Skeletal muscle satellite cell (primary cell): Measurements from ENCODE around the gene FBLN2.

Source experiments
- H3K27me3 ChIP-seq: 2 replicates; pipeline ENCODE4 v1.7.0; 2013; ENCODE audit warnings: low read length; ENCODE audit not compliant: control insufficient read depth, insufficient read depth
- H3K36me3 ChIP-seq: 2 replicates; pipeline ENCODE4 v1.7.0; 2013; ENCODE audit warnings: mild to moderate bottlenecking, control low read depth, low read length; ENCODE audit not compliant: insufficient read depth
- H3K4me1 ChIP-seq: 2 replicates; pipeline ENCODE4 v1.7.0; 2013; ENCODE audit warnings: low read length; ENCODE audit not compliant: control insufficient read depth, insufficient read depth
- H3K4me2 ChIP-seq: 2 replicates; pipeline ENCODE4 v1.7.0; 2013; ENCODE audit warnings: mild to moderate bottlenecking, low read length
- H3K4me3 ChIP-seq: 2 replicates; pipeline ENCODE4 v1.7.0; 2013; ENCODE audit warnings: low read length
- H3K9ac ChIP-seq: 2 replicates; pipeline ENCODE4 v1.7.0; 2013; ENCODE audit warnings: mild to moderate bottlenecking, low read depth, low read length, moderate library complexity
- H3K9me3 ChIP-seq: replicated peaks from 2 replicates; pipeline ENCODE4 v1.7.0; 2013; ENCODE audit warnings: mild to moderate bottlenecking, control low read depth, low read length

FBLN2 gene

GRCh38 chr3:13536832-13537231, 12.1 kb upstream of the FBLN2 start:
- Histone ChIP-seq H3K4me1 (peaks cover 30% of the 10 kb centered on the region), H3K4me2 (no peak overlapping the region), H3K27me3 (no peaks in the 10 kb centered on the region), H3K36me3 (no peaks in the 10 kb centered on the region), H3K9ac (no peak overlapping the region), H3K4me3 (no peak overlapping the region), H3K9me3 (no peaks in the 10 kb centered on the region)

GRCh38 chr3:13537244-13537908, 11.5 kb upstream of the FBLN2 start:
- H3K4me1 ChIP-seq, result peaks cover 30% of the 10 kb centered on the region
- no peak overlapping the region for H3K9ac ChIP-seq
- peak overlapping the region; percentile 5 for H3K4me2 ChIP-seq
- H3K36me3 ChIP-seq, result no peaks in the 10 kb centered on the region
- H3K9me3 ChIP-seq, result peaks cover 5% of the 10 kb centered on the region
- H3K4me3 ChIP-seq, result no peak overlapping the region
- H3K27me3 ChIP-seq, result no peaks in the 10 kb centered on the region

- peak overlapping the region; percentile 55 for H3K9ac ChIP-seq
- peaks cover 6% of the 10 kb centered on the region for H3K9me3 ChIP-seq
- H3K4me3 ChIP-seq, result no peak overlapping the region
- no peaks in the 10 kb centered on the region for H3K27me3 ChIP-seq
- peaks cover 31% of the 10 kb centered on the region for H3K4me1 ChIP-seq
- no peaks in the 10 kb centered on the region for H3K36me3 ChIP-seq
- H3K4me2 ChIP-seq, result peak overlapping the region; percentile 5
Measured at GRCh38 chr3:13537909-13538296, 11.0 kb upstream of the FBLN2 start.

- Histone ChIP-seq H3K9me3 (peaks cover 6% of the 10 kb centered on the region), H3K4me1 (peaks cover 38% of the 10 kb centered on the region), H3K4me2 (no peak overlapping the region), H3K4me3 (no peak overlapping the region), H3K36me3 (no peaks in the 10 kb centered on the region), H3K27me3 (no peaks in the 10 kb centered on the region), H3K9ac (peak overlapping the region; percentile 55)
Measured at GRCh38 chr3:13538520-13539291, 10.2 kb upstream of the FBLN2 start.

GRCh38 chr3:13539292-13539638, 9.7 kb upstream of the FBLN2 start:
- H3K4me1 ChIP-seq, result peaks cover 43% of the 10 kb centered on the region
- no peak overlapping the region for H3K4me3 ChIP-seq
- H3K4me2 ChIP-seq, result no peak overlapping the region
- H3K27me3 ChIP-seq, result no peaks in the 10 kb centered on the region
- H3K36me3 ChIP-seq, result no peaks in the 10 kb centered on the region
- peak overlapping the region; percentile 55 for H3K9ac ChIP-seq
- H3K9me3 ChIP-seq, result peaks cover 6% of the 10 kb centered on the region

GRCh38 chr3:13539671-13540070, 9.3 kb upstream of the FBLN2 start:
- Histone ChIP-seq H3K4me3 (no peak overlapping the region), H3K36me3 (no peaks in the 10 kb centered on the region), H3K4me2 (no peak overlapping the region), H3K9me3 (peaks cover 6% of the 10 kb centered on the region), H3K4me1 (peaks cover 47% of the 10 kb centered on the region), H3K27me3 (no peaks in the 10 kb centered on the region), H3K9ac (no peak overlapping the region)

- Histone ChIP-seq H3K4me3 (no peak overlapping the region), H3K4me2 (no peak overlapping the region), H3K4me1 (peaks cover 53% of the 10 kb centered on the region), H3K27me3 (no peaks in the 10 kb centered on the region), H3K9me3 (peaks cover 6% of the 10 kb centered on the region), H3K9ac (no peak overlapping the region), H3K36me3 (no peaks in the 10 kb centered on the region)
Measured at GRCh38 chr3:13540297-13540995, 8.5 kb upstream of the FBLN2 start.

GRCh38 chr3:13541691-13542090, 7.2 kb upstream of the FBLN2 start:
- peaks cover 56% of the 10 kb centered on the region for H3K4me1 ChIP-seq
- H3K27me3 ChIP-seq, result no peaks in the 10 kb centered on the region
- H3K4me2 ChIP-seq, result no peak overlapping the region
- H3K9me3 ChIP-seq, result peaks cover 6% of the 10 kb centered on the region
- H3K4me3 ChIP-seq, result no peak overlapping the region
- no peaks in the 10 kb centered on the region for H3K36me3 ChIP-seq
- H3K9ac ChIP-seq, result no peak overlapping the region

GRCh38 chr3:13542142-13542541, 6.8 kb upstream of the FBLN2 start:
- H3K4me1 ChIP-seq, result peaks cover 58% of the 10 kb centered on the region
- H3K9me3 ChIP-seq, result peaks cover 6% of the 10 kb centered on the region
- no peak overlapping the region for H3K4me2 ChIP-seq
- H3K36me3 ChIP-seq, result no peaks in the 10 kb centered on the region
- H3K4me3 ChIP-seq, result no peak overlapping the region
- no peak overlapping the region for H3K9ac ChIP-seq
- no peaks in the 10 kb centered on the region for H3K27me3 ChIP-seq

- Histone ChIP-seq H3K9me3 (peaks cover 6% of the 10 kb centered on the region), H3K4me3 (no peak overlapping the region), H3K4me1 (peaks cover 50% of the 10 kb centered on the region), H3K27me3 (no peaks in the 10 kb centered on the region), H3K4me2 (peak overlapping the region; percentile 40), H3K9ac (no peak overlapping the region), H3K36me3 (no peaks in the 10 kb centered on the region)
Measured at GRCh38 chr3:13543253-13543652, 5.7 kb upstream of the FBLN2 start.

GRCh38 chr3:13544293-13544831, 4.6 kb upstream of the FBLN2 start:
- peaks cover 39% of the 10 kb centered on the region for H3K4me1 ChIP-seq
- no peaks in the 10 kb centered on the region for H3K36me3 ChIP-seq
- no peak overlapping the region for H3K4me3 ChIP-seq
- H3K9ac ChIP-seq, result no peak overlapping the region
- H3K9me3 ChIP-seq, result peaks cover 6% of the 10 kb centered on the region
- no peak overlapping the region for H3K4me2 ChIP-seq
- no peaks in the 10 kb centered on the region for H3K27me3 ChIP-seq
